Activated T-cell treated with anti-CD3 and anti-CD28 coated beads, Interleukin-2, amount 50 U/mL, for 48 hours (primary cell): Measurements from ENCODE around the gene PTPRE.

Source experiments
- DNase-seq, 2 experiments: peaks; one replicate each; pipeline ENCODE4 v3.0.0-alpha.2; 2020

Gene PTPRE

GRCh38 chr10:128048819-128049210 is 141.9 kb downstream of the PTPRE start:
- DNase-seq = no peak

GRCh38 chr10:128049226-128050120 is 142.6 kb downstream of the PTPRE start:
- DNase-seq = no peak

GRCh38 chr10:128050121-128050516 is 143.2 kb downstream of the PTPRE start:
- no peak for DNase-seq

- DNase-seq = no peak
Observed at GRCh38 chr10:128050936-128051335, 144.0 kb downstream of the PTPRE start.

- no peak for DNase-seq
Observed at GRCh38 chr10:128051548-128051947, 144.6 kb downstream of the PTPRE start.

GRCh38 chr10:128052696-128053095 is 145.8 kb downstream of the PTPRE start:
- DNase-seq = no peak

- no peak for DNase-seq
Observed at GRCh38 chr10:128053356-128053755, 146.5 kb downstream of the PTPRE start.

- no peak for DNase-seq
Observed at GRCh38 chr10:128054163-128054970, 147.5 kb downstream of the PTPRE start.

GRCh38 chr10:128055061-128055868 is 148.4 kb downstream of the PTPRE start:
- no peak for DNase-seq

- no peak for DNase-seq
Observed at GRCh38 chr10:128056303-128057050, 149.6 kb downstream of the PTPRE start.

GRCh38 chr10:128058106-128058749 is 151.3 kb downstream of the PTPRE start:
- no peak for DNase-seq

GRCh38 chr10:128058750-128059134 is 151.8 kb downstream of the PTPRE start:
- no peak for DNase-seq

GRCh38 chr10:128059266-128059981 is 152.5 kb downstream of the PTPRE start:
- no peak for DNase-seq

- no peak for DNase-seq
Observed at GRCh38 chr10:128059982-128060293, 153.0 kb downstream of the PTPRE start.

- no peak for DNase-seq
Observed at GRCh38 chr10:128060341-128061250, 153.7 kb downstream of the PTPRE start.

- no peak for DNase-seq
Observed at GRCh38 chr10:128061306-128062300, 154.7 kb downstream of the PTPRE start.

GRCh38 chr10:128062331-128062880 is 155.5 kb downstream of the PTPRE start:
- peak in 1 of 2 experiments; percentile 40 for DNase-seq

GRCh38 chr10:128062881-128063563 is 156.1 kb downstream of the PTPRE start:
- DNase-seq = peak; percentile 64 to 65
